GM19467 (cell line): ENCODE measurements around the gene IFNL3.
"Not testable (repeated sequence)": the region's sequence is repeated elsewhere in the genome, so short reads cannot be mapped to it uniquely, and the experiment has no call there.

Source experiments
- ATAC-seq: cut with Tn5 transposase; IDR thresholded peaks from one replicate; pipeline ENCODE4 v1.9.1; 2021; ENCODE audit warnings: mild to moderate bottlenecking, moderate library complexity; ENCODE audit not compliant: unreplicated experiment

IFNL3 gene

GRCh38 chr19:39253374-39254149, 8.8 kb upstream of the IFNL3 start:
- no peak for ATAC-seq

GRCh38 chr19:39252458-39252857, 7.7 kb upstream of the IFNL3 start:
- ATAC-seq = no peak

GRCh38 chr19:39251846-39252245, 7.0 kb upstream of the IFNL3 start:
- no peak for ATAC-seq

- ATAC-seq = no peak
Observed at GRCh38 chr19:39251081-39251480, 6.3 kb upstream of the IFNL3 start.

DNA sequence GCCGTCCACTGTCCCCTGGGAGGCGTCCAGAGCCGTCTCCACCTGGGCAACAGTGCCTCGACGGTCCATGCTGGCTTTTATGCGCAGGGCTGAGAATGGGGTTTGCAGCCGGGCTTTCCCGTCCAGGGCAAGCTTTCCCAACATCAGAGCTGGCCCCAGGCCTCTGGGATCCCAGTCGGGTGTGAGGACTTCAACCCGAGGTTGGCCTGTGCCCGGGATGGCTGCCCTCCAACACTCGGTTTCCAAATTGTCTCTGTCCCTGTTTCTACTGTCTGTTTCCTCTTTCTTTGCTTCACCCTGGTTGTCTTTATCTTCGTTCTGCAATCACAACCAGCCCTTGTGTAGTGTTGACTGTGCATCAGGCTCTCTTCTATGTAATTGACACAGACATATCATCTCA, 4.0 kb upstream of the IFNL3 start, which contains the start of gene IFNL4:
TSS of gene IFNL4 (minus strand) at position 51 of the 400 bp plus-strand sequence.
- no peak for ATAC-seq

GRCh38 chr19:39247701-39248664, 3.2 kb upstream of the IFNL3 start:
- no peak for ATAC-seq

DNA sequence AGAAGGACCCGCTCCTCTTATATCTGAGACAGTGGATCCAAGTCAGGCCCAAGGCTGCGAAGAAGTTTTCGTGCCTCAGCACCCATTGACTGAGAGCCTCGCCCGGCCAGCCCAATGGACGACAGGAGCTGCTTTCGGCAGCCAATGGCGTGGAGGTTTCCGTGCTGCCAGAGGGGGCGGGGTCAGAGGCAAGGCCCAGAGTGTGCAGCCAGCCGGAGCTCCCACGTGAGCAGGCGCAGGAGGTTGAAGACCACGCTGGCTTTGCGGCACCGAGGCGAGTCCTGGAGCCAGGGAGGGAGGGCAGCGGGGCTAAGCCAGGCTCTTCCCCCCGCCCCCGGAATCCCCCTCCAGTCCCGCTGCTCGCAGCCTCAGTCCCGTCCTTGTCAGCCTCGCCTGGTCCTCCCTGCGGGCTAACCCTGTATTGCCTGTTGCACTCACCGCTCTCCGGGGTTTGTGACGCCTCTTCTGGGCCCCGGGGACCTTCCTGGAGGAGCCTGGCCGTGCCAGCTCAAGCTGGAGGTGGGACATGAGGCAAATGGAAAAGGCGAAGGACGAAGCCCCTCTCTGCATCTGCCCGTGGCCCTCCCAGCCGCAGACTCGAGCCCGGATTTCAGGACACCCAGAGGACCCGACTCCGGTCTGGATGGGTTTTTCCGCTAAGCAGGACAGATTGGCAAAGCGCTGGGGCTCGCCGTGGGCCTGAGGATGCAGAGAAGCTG, 2.3 kb upstream of the IFNL3 start:
- ATAC-seq = no peak

- not testable (repeated sequence) for ATAC-seq
Observed at GRCh38 chr19:39245166-39245565, 360 bp upstream of the IFNL3 start.

DNA sequence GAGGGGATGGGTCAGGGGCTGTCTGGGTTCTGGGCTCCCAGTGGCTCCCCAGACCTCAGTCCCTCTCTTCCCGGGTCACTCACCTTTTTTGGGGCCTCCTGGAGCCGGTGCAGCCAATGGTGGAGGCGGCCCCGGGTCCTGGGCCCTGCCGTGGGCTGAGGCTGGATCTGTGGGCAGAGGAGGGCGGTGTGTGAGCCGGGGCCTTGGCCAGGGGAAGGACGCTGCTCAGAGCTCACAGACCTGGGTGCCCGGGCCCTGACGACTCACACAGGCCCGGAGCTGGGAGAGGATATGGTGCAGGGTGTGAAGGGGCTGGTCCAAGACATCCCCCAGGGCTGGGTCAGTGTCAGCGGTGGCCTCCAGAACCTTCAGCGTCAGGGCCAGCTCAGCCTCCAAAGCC, 1.1 kb downstream of the IFNL3 start:
- ATAC-seq = not testable (repeated sequence)

GRCh38 chr19:39240421-39240820, 4.4 kb downstream of the IFNL3 start:
- ATAC-seq = no peak

- ATAC-seq = no peak
Observed at GRCh38 chr19:39238944-39239343, 5.9 kb downstream of the IFNL3 start.

GRCh38 chr19:39238209-39238608, 6.6 kb downstream of the IFNL3 start:
- no peak for ATAC-seq

DNA sequence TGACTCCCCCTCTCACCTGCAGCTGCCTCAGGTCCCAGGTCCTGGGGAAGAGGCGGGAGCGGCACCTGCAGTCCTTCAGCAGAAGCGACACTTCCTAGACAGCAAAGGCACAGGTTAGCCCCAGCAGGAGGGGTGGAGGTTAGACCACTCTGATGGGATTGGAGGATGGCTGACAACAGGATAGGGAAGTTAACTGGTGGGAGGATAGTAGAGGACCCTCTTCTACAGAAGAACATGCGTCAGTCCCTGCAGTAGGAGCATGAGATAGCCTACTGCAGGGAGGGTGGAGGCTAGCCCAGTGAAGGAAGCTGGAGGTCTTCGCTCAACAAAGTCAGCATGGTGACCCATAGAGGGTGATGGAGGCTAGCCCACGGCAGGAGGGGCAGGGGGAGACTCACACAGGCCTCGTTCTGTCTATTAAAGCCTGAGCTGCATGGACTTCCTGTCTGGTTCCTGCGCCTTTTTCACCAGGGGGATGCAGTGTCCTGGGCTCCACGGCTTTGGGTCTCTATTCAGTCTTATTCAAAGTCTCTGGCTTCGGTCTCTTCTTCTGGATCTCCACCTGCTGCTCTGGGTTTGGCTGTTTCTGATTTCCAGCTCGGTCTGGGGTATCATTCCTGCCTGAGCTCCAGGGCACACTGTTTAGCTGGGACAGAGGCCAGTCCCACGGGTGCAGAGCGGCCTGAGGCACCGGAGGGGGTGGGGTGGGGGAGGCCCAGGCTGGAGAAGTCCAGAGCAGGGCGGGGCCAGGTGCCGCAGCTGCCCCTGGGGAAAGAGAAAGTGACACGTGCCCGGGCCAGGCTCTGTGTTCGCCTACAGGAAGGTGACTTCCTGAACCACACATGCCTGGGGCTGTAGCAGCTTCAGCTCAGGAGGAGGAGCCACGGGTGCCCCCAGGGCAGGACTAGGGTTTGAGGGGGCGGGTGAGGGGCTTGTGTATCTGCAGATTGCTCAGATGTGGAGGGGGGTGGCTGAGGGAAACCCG, 7.3 kb downstream of the IFNL3 start:
- ATAC-seq = peak; percentile 69

DNA sequence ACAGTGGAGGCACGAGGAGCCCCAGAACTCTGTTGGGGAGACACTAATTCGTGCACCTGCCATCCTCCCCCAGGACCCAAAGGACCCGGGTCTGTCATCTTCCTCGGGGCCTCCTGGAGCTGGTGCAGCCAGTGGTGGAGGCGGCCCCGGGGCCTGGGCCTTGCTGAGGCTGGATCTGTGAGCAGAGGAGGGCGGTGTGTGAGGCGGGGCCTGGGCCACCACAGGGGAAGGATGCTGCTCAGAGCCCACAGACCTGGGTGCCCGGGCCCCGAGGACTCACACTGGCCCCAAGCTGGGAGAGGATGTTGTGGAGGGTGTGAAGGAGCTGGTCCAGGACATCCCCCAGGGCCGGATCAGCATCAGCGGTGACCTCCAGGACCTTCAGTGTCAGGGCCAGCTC, 8.3 kb downstream of the IFNL3 start:
- ATAC-seq = no peak

DNA sequence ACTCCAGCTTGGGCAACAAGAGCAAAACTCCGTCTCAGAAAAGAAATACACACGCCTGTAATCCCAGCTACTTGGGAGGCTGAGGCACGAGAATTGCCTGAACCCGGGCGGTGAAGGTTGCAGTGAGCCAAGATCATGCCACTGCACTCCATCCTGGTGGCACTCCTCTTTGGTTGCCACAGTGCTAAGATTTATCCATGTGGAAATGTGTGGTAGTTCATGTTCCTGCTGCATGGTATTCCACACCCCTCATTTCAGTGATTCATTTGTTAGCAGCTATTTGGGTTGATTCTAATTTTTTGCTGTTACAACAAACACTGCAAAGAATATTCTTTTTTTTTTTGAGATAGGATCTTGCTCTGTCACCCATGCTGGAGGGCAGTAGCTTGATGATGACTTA, 12.1 kb downstream of the IFNL3 start:
- no peak for ATAC-seq

- no peak for ATAC-seq
Observed at GRCh38 chr19:39230096-39230764, 14.6 kb downstream of the IFNL3 start.

- ATAC-seq = no peak
Observed at GRCh38 chr19:39224910-39225309, 19.9 kb downstream of the IFNL3 start.

DNA sequence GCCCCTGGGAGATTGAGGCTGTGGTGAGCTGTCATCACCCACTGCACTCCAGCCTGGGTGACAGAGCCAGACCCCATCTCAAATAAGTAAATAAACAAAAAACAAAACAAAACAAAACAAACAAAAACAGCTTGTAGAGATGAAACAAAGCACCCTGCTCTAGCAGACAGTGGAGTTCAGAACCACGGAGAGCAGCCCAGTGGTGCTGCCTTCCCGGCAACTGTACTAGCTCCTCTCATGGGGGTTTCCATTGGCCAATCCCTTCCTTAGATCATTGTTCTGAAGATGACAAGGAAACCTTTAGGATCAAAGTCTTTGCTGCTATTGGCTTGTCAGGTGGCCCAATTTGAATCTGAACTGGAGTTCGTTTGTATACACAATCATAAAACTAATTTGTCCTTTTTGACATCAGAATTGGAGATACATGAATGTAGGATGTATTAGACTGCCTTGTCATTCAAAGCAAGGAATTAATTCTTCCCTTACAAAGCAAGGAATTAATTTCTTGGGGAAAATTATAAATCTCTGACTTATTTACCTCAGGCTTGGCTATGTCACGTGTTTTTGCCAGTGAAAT, 21.0 kb downstream of the IFNL3 start:
- ATAC-seq = no peak

GRCh38 chr19:39219108-39219507, 25.7 kb downstream of the IFNL3 start:
- not testable (repeated sequence) for ATAC-seq
